ENCODE measurements around the gene IQGAP3. TPM values are rescaled to one million over a fixed set of nuclear protein-coding genes. Genes with fewer than 3 reads are reported as not detected.

Gene IQGAP3
- total RNA-seq, 2 donors from 2014 or later, result 3.4 to 6.4 TPM

DNA sequence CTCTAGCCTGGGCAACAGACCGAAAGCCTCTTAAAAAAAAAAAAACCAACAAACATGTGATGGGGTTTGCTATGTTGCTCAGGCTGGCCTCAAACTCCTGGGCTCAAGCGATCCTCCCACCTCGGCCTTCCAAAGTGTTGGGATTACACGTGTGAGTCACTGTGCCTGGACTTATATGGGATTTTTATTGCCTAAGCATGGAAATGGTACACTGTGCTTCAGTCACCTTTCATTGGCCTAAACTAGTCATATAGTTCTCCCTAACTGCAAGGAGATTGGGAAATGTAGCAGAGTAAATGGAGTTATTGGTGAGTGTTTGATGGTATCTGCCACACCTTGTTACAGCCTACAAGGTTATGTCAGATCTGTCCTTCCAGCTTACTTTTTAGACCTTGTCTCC, 54.6 kb downstream of the IQGAP3 start:
- ATAC-seq (no peak), DNase-seq (ENCODE audit: low spot score) (peak; percentile 1)
- Mint-ChIP-seq H3K9me3 (no peaks in the 10 kb centered on the region), H3K27ac (no peak overlapping the region), H3K4me1 (ENCODE audit: low read depth in 2 of 2) (no peaks in the 10 kb centered on the region), H3K4me3 (no peak overlapping the region), H3K27me3 (no peaks in the 10 kb centered on the region), H3K36me3 (no peaks in the 10 kb centered on the region)

DNA sequence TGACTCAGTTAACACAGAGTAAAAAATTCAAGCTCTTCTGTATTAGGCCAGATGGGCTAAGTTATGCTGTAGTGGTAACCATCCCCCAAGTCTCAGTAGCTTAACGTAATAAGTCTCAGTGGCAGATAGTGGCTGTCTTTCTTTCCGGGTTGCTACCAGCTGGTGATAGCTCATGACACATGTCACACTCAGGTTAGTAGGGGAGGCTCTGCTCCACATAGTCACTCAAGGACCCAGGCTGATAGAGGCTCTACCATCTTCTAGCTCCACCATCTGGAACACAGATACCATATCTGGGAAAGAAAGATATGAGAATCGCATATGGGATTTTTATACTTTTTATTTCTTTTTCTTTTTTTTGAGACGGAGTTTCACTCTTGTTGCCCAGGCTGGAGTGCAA, 55.5 kb downstream of the IQGAP3 start:
- DNase-seq (ENCODE audit: low spot score) (no peak), ATAC-seq (no peak)
- Mint-ChIP-seq H3K4me3 (no peak overlapping the region), H3K4me1 (ENCODE audit: low read depth in 2 of 2) (peaks cover 0 to 7% of the 10 kb centered on the region in 2 donors), H3K27ac (no peak overlapping the region), H3K27me3 (no peaks in the 10 kb centered on the region), H3K36me3 (no peaks in the 10 kb centered on the region), H3K9me3 (no peaks in the 10 kb centered on the region)

DNA sequence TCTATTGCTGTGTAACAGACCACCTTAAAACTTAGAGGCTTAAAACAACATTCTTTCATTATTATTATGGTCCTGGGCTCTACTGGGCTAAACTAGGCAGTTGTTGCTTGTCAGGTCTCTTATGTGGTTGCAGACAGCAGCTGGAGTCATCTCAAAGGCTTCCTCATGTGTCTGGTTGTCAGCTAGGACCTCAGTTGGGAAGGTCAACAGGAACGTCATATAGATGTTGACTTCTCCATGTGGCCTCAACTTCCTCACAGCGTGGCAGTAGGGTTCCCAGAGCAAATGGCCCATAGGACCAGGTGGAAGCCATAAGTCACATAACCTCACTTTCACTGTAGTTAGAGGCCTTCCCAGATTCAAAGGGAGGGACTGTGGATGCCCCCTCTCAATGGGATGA, 56.4 kb downstream of the IQGAP3 start:
- H3K9me3 Mint-ChIP-seq, result no peaks in the 10 kb centered on the region
- ATAC-seq (no peak), DNase-seq (ENCODE audit: low spot score) (peak; percentile 28)
- H3K4me1 Mint-ChIP-seq (ENCODE audit: low read depth in 2 of 2), result peaks cover 0 to 10% of the 10 kb centered on the region in 2 donors
- no peaks in the 10 kb centered on the region for H3K36me3 Mint-ChIP-seq
- H3K27me3 Mint-ChIP-seq, result no peaks in the 10 kb centered on the region
- H3K27ac Mint-ChIP-seq, result no peak overlapping the region
- no peak overlapping the region for H3K4me3 Mint-ChIP-seq

DNA sequence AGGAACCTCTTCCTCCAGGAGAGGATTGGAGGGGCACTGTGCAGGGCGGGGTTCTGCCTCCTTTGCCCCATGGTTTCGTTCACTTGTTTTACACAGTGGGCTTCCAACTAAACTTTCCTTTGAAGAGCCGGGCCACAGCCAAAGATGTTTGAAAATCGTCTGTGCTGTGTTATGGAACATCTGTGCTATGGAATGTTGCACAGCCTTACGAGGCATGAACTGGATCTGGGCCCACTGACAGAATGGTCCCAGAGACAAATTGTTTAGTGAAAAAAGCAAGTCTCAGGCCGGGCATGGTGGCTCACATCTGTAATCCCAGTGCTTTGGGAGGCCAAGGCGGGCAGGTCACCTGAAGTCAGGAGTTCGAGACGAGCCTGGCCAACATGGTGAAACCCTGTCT, 59.2 kb downstream of the IQGAP3 start:
- H3K9me3 Mint-ChIP-seq, result no peaks in the 10 kb centered on the region
- ATAC-seq, result no peak
- DNase-seq (ENCODE audit: low spot score), result no peak
- H3K27me3 Mint-ChIP-seq, result no peaks in the 10 kb centered on the region
- no peak overlapping the region for H3K27ac Mint-ChIP-seq
- no peaks in the 10 kb centered on the region for H3K36me3 Mint-ChIP-seq
- H3K4me1 Mint-ChIP-seq (ENCODE audit: low read depth in 2 of 2), result peaks cover 12 to 22% of the 10 kb centered on the region in 2 donors
- H3K4me3 Mint-ChIP-seq, result no peak overlapping the region

- H3K4me1 Mint-ChIP-seq (ENCODE audit: low read depth in 2 of 2), result peaks cover 18 to 29% of the 10 kb centered on the region in 2 donors
- H3K27me3 Mint-ChIP-seq, result no peaks in the 10 kb centered on the region
- ATAC-seq (peak in 1 of 2 donors; percentile 74), DNase-seq (ENCODE audit: low spot score) (peak; percentile 25)
- H3K27ac Mint-ChIP-seq, result peak overlapping the region in 1 of 2 donors; percentile 65
- H3K36me3 Mint-ChIP-seq, result no peaks in the 10 kb centered on the region
- H3K9me3 Mint-ChIP-seq, result no peaks in the 10 kb centered on the region
- H3K4me3 Mint-ChIP-seq, result peak overlapping the region; percentile 15
Observed at GRCh38 chr1:156511644-156512043, 60.7 kb downstream of the IQGAP3 start.

DNA sequence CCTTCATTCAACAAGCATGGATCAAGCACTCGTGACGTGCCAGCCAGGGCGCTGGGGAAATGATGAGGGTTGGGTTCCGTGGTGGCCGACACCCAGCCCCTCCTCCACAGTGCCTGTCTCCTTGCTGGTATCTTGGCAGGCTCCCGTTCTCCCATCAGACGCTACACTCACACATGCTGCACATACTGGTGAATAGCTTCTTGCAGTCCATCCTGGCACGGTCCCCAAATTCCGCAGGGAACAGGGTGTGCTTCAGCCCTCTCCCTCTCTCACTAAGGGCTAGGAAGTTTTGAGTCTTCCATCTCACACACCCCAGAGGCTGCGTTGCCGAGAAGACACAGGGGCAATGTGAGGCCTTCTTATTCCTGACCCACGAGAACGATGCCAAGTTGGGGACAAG, 61.7 kb downstream of the IQGAP3 start:
- peaks cover 24 to 37% of the 10 kb centered on the region in 2 donors for H3K4me1 Mint-ChIP-seq (ENCODE audit: low read depth in 2 of 2)
- H3K9me3 Mint-ChIP-seq, result no peaks in the 10 kb centered on the region
- H3K4me3 Mint-ChIP-seq, result no peak overlapping the region
- no peak for DNase-seq (ENCODE audit: low spot score)
- peak overlapping the region in 1 of 2 donors; percentile 49 for H3K27ac Mint-ChIP-seq
- no peaks in the 10 kb centered on the region for H3K27me3 Mint-ChIP-seq
- H3K36me3 Mint-ChIP-seq, result no peaks in the 10 kb centered on the region
- ATAC-seq, result no peak

GRCh38 chr1:156509424-156510034, 62.8 kb downstream of the IQGAP3 start:
- Mint-ChIP-seq H3K4me3 (no peak overlapping the region), H3K36me3 (no peaks in the 10 kb centered on the region), H3K9me3 (no peaks in the 10 kb centered on the region), H3K27me3 (no peaks in the 10 kb centered on the region), H3K27ac (peak overlapping the region; percentile 88 to 97), H3K4me1 (ENCODE audit: low read depth in 2 of 2) (peaks cover 33 to 46% of the 10 kb centered on the region in 2 donors)
- DNase-seq (ENCODE audit: low spot score), result peak; percentile 6
- no peak for ATAC-seq

GRCh38 chr1:156508955-156509234, 63.5 kb downstream of the IQGAP3 start:
- Mint-ChIP-seq H3K4me3 (peak overlapping the region; percentile 81), H3K27me3 (no peaks in the 10 kb centered on the region), H3K4me1 (ENCODE audit: low read depth in 2 of 2) (peaks cover 39 to 52% of the 10 kb centered on the region in 2 donors), H3K9me3 (no peaks in the 10 kb centered on the region), H3K36me3 (no peaks in the 10 kb centered on the region), H3K27ac (peak overlapping the region; percentile 88 to 97)
- ATAC-seq (no peak), DNase-seq (ENCODE audit: low spot score) (no peak)

DNA sequence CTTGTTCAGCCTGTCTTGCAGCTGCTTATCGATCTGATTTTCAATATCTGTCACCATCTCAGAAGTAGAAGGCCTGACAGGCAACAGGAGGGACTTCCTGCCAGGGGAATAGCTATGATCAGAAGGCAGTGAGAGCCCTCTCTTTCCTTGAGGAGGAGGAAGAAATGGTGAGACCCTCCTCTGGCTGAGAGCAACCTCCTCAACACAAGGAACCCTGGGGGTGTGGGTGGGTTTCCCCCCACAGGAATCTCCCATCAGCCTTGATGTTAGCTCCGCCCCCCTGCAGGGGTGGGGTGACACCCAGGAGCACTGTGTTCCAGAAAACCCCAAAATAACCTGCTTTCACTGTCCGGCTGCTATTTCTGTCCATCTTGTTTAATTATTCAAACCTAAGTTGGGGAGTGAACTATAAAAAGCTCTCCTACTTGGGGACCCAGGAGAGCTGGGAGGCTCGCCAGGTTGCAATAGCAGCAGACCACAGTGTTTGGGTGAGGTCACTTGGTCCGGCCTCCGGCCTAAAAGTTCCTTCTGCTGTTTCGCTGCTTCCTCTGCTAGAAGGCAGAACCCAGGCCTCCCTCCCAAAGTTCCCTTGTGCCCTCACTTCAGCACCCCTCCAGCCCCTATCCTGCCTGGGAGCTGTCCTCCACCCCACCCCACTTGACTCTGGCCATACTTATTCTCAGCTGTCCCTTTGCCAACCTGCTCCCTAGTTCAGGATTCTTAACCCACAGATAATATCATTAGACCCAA, 64.0 kb downstream of the IQGAP3 start:
- ATAC-seq (no peak), DNase-seq (ENCODE audit: low spot score) (peak; percentile 79)
- Mint-ChIP-seq H3K4me3 (peak overlapping the region; percentile 81), H3K4me1 (ENCODE audit: low read depth in 2 of 2) (peaks cover 43 to 58% of the 10 kb centered on the region in 2 donors), H3K27me3 (no peaks in the 10 kb centered on the region), H3K9me3 (no peaks in the 10 kb centered on the region), H3K36me3 (no peaks in the 10 kb centered on the region), H3K27ac (peak overlapping the region; percentile 88 to 97)

DNA sequence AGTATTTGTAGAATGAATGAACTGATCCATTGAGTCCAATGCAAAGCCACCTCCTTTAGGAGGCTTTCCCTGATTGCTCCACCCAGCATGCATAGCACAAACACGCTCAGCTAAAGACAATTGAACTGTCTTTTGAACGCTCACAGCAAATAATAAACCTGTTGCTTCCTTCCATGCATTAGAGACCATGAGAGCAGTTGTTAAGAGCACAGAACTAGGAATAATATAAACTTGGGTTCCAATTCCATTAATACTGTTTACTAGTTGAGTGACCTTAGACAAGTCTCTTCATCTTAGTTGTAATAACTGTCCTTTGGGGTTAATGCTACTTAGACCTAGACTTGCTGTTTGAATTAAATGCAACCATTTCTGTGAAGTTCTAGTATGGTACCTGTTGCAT, 65.9 kb downstream of the IQGAP3 start:
- Mint-ChIP-seq H3K36me3 (no peaks in the 10 kb centered on the region), H3K4me3 (peak overlapping the region; percentile 80), H3K27me3 (no peaks in the 10 kb centered on the region), H3K4me1 (ENCODE audit: low read depth in 2 of 2) (peaks cover 57 to 63% of the 10 kb centered on the region in 2 donors), H3K27ac (peak overlapping the region; percentile 97), H3K9me3 (no peaks in the 10 kb centered on the region)
- DNase-seq (ENCODE audit: low spot score) (no peak), ATAC-seq (no peak)

- no peaks in the 10 kb centered on the region for H3K9me3 Mint-ChIP-seq
- ATAC-seq (no peak), DNase-seq (ENCODE audit: low spot score) (no peak)
- no peaks in the 10 kb centered on the region for H3K36me3 Mint-ChIP-seq
- H3K4me3 Mint-ChIP-seq, result peak overlapping the region; percentile 80
- H3K27ac Mint-ChIP-seq, result peak overlapping the region; percentile 97
- no peaks in the 10 kb centered on the region for H3K27me3 Mint-ChIP-seq
- H3K4me1 Mint-ChIP-seq (ENCODE audit: low read depth in 2 of 2), result peaks cover 57 to 63% of the 10 kb centered on the region in 2 donors
Observed at GRCh38 chr1:156505679-156506298, 66.6 kb downstream of the IQGAP3 start.

GRCh38 chr1:156504821-156505678, 67.3 kb downstream of the IQGAP3 start:
- Mint-ChIP-seq H3K27me3 (no peaks in the 10 kb centered on the region), H3K27ac (peak overlapping the region; percentile 97)
- peak; percentile 76 to 79 for ATAC-seq

DNA sequence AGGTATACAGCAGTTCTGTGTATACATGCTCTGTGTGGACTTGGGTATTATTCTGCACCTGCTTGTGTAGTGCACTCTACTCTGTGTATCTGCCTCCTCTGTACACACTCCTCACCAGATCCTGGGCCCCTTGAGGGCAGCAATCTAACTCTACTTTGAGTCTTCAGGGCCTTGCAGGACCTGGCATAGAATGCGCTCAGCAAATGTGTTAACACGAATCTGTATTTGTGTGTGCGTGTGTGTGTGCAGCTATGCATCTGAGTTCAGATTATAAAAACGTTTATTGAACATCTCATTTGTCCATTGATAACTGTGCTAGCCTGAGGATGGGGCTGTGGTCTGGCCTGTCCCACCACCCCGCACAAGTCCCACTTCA, 67.9 kb downstream of the IQGAP3 start:
- Mint-ChIP-seq H3K4me1 (ENCODE audit: low read depth in 2 of 2) (peaks cover 57 to 63% of the 10 kb centered on the region in 2 donors), H3K4me3 (peak overlapping the region; percentile 76), H3K27ac (peak overlapping the region; percentile 97), H3K27me3 (no peaks in the 10 kb centered on the region), H3K9me3 (no peaks in the 10 kb centered on the region), H3K36me3 (no peaks in the 10 kb centered on the region)
- ATAC-seq (no peak), DNase-seq (ENCODE audit: low spot score) (no peak)

More at GRCh38 chr1:156504821-156505678, 67.3 kb downstream of the IQGAP3 start:
- Mint-ChIP-seq H3K4me3 (peak overlapping the region; percentile 80), H3K36me3 (no peaks in the 10 kb centered on the region), H3K9me3 (no peaks in the 10 kb centered on the region), H3K4me1 (ENCODE audit: low read depth in 2 of 2) (peaks cover 57 to 63% of the 10 kb centered on the region in 2 donors)
- DNase-seq (ENCODE audit: low spot score), result peak; percentile 97
